Fibroblast of lung (primary cell): ENCODE results near the gene CFAP298. TPM values are rescaled to one million over a fixed set of nuclear protein-coding genes. Genes with fewer than 3 reads are reported as not detected.

Experiments used
- DNase-seq, 2 donors: peaks; one replicate each; pipeline versions ENCODE4 v3.0.0 to v3.0.0-alpha.2; 2010; ENCODE audit warnings: low read depth in 2 of 2
- H2AFZ ChIP-seq: 2 replicates; pipeline ENCODE4 v1.5.1; 2012; ENCODE audit warnings: low read length, control low read depth, inconsistent platforms
- H3K27ac ChIP-seq: 2 replicates; pipeline ENCODE4 v1.5.1; 2011; ENCODE audit warnings: low read length, control low read depth; ENCODE audit not compliant: insufficient read depth
- H3K27me3 ChIP-seq: 2 replicates; pipeline ENCODE4 v1.5.1; 2011; ENCODE audit warnings: mild to moderate bottlenecking, low read length; ENCODE audit not compliant: control insufficient read depth, insufficient read depth
- H3K36me3 ChIP-seq: 2 replicates; pipeline ENCODE4 v1.5.1; 2011; ENCODE audit warnings: low read length; ENCODE audit not compliant: control insufficient read depth, insufficient read depth
- H3K4me1 ChIP-seq: 2 replicates; pipeline ENCODE4 v1.5.1; 2011; ENCODE audit warnings: low read length; ENCODE audit not compliant: control insufficient read depth, insufficient read depth; ENCODE audit errors: extremely low read depth
- H3K4me2 ChIP-seq: 2 replicates; pipeline ENCODE4 v1.5.1; 2011; ENCODE audit warnings: low read length, control low read depth; ENCODE audit not compliant: insufficient read depth; ENCODE audit errors: extremely low read depth
- H3K4me3 ChIP-seq, 4 experiments: fragments of 200-600 bp in 1 of 4; sonication (generic) in 1 of 4; replicated peaks in 1 of 4; 2 replicates each; pipeline ENCODE4 v1.5.1; 2011 to 2016; ENCODE audit warnings: low read length in 4 of 4, low read depth in 3 of 4, mild to moderate bottlenecking in 3 of 4, control low read depth in 2 of 4, inconsistent platforms in 1 of 4, mixed read lengths in 1 of 4; ENCODE audit not compliant: insufficient read depth in 1 of 4; ENCODE audit errors: control extremely low read depth in 1 of 4
- H3K79me2 ChIP-seq: 2 replicates; pipeline ENCODE4 v1.5.1; 2012; ENCODE audit warnings: mild to moderate bottlenecking, low read length, inconsistent platforms; ENCODE audit not compliant: control insufficient read depth, insufficient read depth
- H3K9ac ChIP-seq: 2 replicates; pipeline ENCODE4 v1.5.1; 2011; ENCODE audit warnings: mild to moderate bottlenecking, low read length, control low read depth; ENCODE audit not compliant: insufficient read depth
- H3K9me3 ChIP-seq: 2 replicates; pipeline ENCODE4 v1.5.1; 2012; ENCODE audit warnings: low read depth, low read length; ENCODE audit not compliant: control insufficient read depth, insufficient read depth
- H4K20me1 ChIP-seq: 2 replicates; pipeline ENCODE4 v1.5.1; 2011; ENCODE audit warnings: low read length; ENCODE audit not compliant: control insufficient read depth, insufficient read depth; ENCODE audit errors: extremely low read depth
- CTCF ChIP-seq, 2 donors: IDR thresholded peaks in 1 of 2; conservative IDR thresholded peaks in 1 of 2; 1 replicate in 1 of 2; 2 replicates in 1 of 2; pipeline ENCODE4 v1.5.1; 2011 to 2012; ENCODE audit warnings: low read length in 2 of 2, control low read depth in 1 of 2, inconsistent platforms in 1 of 2, low read depth in 1 of 2, mild to moderate bottlenecking in 1 of 2
- EZH2 ChIP-seq: IDR thresholded peaks from 2 replicates; pipeline ENCODE4 v1.5.1; 2012; ENCODE audit warnings: low read length, control low read depth, mild to moderate bottlenecking; ENCODE audit errors: missing control alignments
- polyA plus RNA-seq, 2 donors: library from polyadenylated mRNA; depleted of rRNA in 1 of 2; stranded (reverse) in 1 of 2; unstranded in 1 of 2; fragments of >200 nt; gene quantifications; 2 replicates each; pipeline ENCODE4 v1.2.1, GENCODE V29; 2011 to 2012; ENCODE audit warnings: missing spikeins in 1 of 2
- total RNA-seq: library from RNA; depleted of rRNA; stranded (reverse); fragments of >200 nt; gene quantifications from 2 replicates; pipeline ENCODE4 v1.2.1, GENCODE V29; 2014

The CFAP298 gene
- total and polyA plus RNA-seq, 2 donors (not counting 1 experiment from before 2014, with no cell fraction given): 18.7 to 20.9 TPM

DNA sequence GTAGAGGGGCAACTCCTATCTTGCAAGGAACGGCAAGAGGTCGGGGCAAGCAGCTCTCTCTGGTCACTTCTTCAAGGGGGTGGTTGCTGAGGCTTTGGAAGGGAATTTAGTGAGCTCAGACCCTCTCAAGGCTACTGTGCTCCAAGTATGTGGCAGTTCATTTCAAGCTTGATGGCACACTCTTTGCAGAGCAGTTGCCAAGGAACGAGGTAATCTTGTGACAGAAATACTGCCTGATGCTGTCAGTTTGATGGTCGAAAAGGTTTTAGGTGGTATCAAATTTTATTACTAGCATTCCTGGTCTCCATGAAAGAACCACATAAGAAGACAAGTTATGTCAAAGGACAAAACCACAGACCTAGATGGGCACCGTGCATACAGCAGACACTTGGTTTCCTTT, 13.1 kb downstream of the CFAP298 start:
- Histone ChIP-seq H4K20me1 (no peaks in the 10 kb centered on the region), H3K79me2 (no peaks in the 10 kb centered on the region), H3K27ac (no peak overlapping the region), H3K9me3 (no peaks in the 10 kb centered on the region), H3K27me3 (no peaks in the 10 kb centered on the region), H3K4me3 (no peak overlapping the region), H3K4me2 (no peak overlapping the region), H3K36me3 (peaks cover 2% of the 10 kb centered on the region), H3K4me1 (peaks cover 2% of the 10 kb centered on the region), H2AFZ (no peak overlapping the region), H3K9ac (no peak overlapping the region)
- no peak for DNase-seq
- no peak for TF ChIP-seq CTCF (conservative IDR thresholded peaks at IDR 0.05 in 1 of 2, IDR thresholded peaks at IDR 0.05 in 1 of 2; ENCODE audit: low read depth in 1 of 2, low read length in 2 of 2)
- no peak for TF ChIP-seq EZH2

DNA sequence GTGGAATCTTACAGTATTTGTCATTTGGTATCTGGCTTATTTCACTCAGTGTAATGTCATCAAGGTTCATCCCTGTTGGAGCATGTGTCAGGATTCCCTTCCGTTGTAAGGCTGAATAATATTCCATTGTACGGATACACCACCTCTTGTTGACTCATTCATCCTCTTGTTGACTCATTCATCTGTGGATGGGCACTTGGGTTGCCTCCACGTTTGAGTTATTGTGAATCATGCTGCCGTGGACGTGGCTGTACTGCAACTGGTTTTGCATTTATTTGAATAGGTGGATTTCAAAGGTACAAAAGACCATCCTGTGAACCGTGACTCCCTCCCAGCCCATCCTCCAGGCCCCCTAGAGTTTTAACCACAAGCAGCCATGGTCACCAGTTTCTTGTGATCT, 15.0 kb downstream of the CFAP298 start:
- peaks cover 2% of the 10 kb centered on the region for H3K4me1 ChIP-seq
- no peak overlapping the region for H2AFZ ChIP-seq
- H3K36me3 ChIP-seq: no peaks in the 10 kb centered on the region
- no peak overlapping the region for H3K9ac ChIP-seq
- no peak overlapping the region for H3K4me3 ChIP-seq
- no peaks in the 10 kb centered on the region for H3K27me3 ChIP-seq
- H3K4me2 ChIP-seq: no peak overlapping the region
- TF ChIP-seq EZH2 (no peak), CTCF (conservative IDR thresholded peaks at IDR 0.05 in 1 of 2, IDR thresholded peaks at IDR 0.05 in 1 of 2; ENCODE audit: low read depth in 1 of 2, low read length in 2 of 2) (no peak)
- DNase-seq: peak; percentile 51 to 96
- no peaks in the 10 kb centered on the region for H4K20me1 ChIP-seq
- no peaks in the 10 kb centered on the region for H3K79me2 ChIP-seq
- H3K27ac ChIP-seq: no peak overlapping the region
- H3K9me3 ChIP-seq: no peaks in the 10 kb centered on the region

DNA sequence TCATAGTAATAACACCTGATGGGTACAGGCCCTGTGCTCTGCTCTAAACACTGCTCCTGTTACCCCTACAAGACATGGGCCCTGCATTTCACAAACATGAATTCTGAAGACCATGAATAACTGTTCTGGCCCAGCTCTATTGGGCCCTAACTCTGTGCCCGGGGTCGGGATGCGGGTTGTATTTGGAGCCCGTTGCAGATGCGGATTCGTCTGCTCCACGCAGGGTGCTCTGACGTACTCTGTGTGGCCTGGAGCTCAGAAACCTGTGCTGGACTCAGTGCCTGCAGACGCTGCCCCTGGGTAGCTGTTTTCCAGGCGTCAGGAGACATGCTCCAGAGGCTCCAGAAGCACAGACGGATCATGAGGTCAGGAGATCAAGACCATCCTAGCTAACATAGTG, 16.7 kb downstream of the CFAP298 start:
- Histone ChIP-seq H4K20me1 (no peaks in the 10 kb centered on the region), H3K4me3 (no peak overlapping the region), H3K27ac (no peak overlapping the region), H2AFZ (no peak overlapping the region), H3K9ac (no peak overlapping the region), H3K4me2 (no peak overlapping the region), H3K9me3 (no peaks in the 10 kb centered on the region), H3K36me3 (no peaks in the 10 kb centered on the region), H3K79me2 (no peaks in the 10 kb centered on the region), H3K4me1 (peaks cover 2% of the 10 kb centered on the region), H3K27me3 (no peaks in the 10 kb centered on the region)
- DNase-seq: no peak
- TF ChIP-seq EZH2: no peak
- no peak for TF ChIP-seq CTCF (conservative IDR thresholded peaks at IDR 0.05 in 1 of 2, IDR thresholded peaks at IDR 0.05 in 1 of 2; ENCODE audit: low read depth in 1 of 2, low read length in 2 of 2)
